DMS 273 treated with DMSO at 0.1 percent for 48 hours (cell line): ENCODE results near the gene ZNF280C.
"Not testable (repeated sequence)": the region's sequence is repeated elsewhere in the genome, so short reads cannot be mapped to it uniquely, and the experiment has no call there.

Experiments
- DNase-seq: peaks from one replicate; lab custom pipeline; 2025; lab: John Stamatoyannopoulos, UW

The ZNF280C gene

DNA sequence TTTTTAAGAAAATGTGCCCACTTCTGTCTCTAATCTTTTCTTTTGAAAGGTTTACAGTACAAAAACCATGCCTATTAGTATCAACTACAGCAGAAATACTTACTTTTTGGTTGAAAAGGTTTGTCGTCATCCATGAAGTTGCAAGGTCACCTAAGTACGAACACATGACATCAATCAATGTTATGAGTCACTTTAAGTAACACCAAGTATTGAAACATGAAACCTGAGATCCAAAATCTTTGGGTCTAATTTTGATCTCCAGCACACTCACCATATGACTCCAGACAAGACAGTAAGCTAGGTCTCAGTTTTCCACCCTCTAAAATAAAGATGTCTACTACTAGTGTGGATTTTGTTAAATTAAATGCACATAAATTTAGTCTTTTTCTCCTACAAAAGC is 8.4 kb downstream of the ZNF280C start:
- DNase-seq = no peak

GRCh38 chrX:130253916-130254315 is 14.8 kb downstream of the ZNF280C start:
- DNase-seq = peak; percentile 51

DNA sequence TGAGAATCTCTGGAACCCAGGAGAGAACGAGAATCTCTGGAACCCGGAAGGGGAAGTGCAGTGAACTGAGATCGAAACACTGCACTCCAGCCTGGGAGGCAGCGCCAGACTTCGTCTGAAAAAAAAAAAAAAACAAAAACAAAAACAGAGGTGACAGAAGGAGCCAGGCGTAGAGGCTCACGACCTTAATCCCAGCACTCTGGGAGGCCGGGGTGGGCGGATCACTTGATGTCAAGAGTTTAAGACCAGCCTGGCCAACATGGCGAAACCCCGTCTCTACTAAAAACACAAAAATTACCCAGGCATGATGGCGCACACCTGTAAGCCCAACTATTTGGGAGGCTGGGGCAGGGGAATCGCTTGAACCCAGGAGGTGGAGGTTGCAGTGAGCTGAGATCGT is 17.0 kb downstream of the ZNF280C start:
- DNase-seq = no peak

- DNase-seq = no peak
These were observed 20.7 kb downstream of the ZNF280C start for GRCh38 chrX:130247996-130248395.

DNA sequence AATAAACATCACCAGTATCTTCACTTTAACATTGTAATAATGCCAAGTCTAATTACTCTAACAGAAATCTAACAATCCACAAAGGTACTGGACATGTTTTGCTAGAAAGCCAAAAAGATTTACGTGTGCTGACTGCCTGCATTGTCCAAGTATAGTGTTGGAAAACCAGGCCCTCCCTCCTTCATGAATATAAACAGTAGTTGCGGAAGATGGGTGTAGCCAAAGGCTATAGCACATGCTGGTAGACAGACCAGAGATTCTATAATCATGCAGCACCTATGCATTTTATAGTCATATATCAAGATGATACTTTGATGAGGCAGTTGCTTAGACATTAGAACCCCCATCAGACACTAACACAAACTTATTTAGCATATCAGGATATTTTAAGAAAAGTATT is 22.6 kb downstream of the ZNF280C start:
- no peak for DNase-seq

DNA sequence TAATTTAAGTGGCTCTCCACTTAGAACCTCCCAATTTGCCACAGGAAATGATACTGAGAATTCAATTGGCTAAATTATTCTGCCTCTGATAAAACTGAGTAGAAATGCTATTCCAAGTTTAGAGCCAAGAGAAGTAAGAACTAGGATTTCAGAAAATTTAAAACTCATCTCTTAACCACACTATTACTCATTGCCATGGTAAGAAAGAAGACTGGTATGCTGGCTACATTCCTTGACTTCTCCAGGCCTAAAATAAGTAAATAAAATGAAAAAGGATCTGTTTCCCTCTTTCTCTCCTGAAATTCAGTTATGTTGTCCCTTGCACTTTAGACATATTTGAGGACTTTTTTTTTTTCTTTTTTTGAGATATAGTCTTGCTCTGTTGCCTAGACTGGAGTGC is 23.3 kb downstream of the ZNF280C start:
- no peak for DNase-seq

DNA sequence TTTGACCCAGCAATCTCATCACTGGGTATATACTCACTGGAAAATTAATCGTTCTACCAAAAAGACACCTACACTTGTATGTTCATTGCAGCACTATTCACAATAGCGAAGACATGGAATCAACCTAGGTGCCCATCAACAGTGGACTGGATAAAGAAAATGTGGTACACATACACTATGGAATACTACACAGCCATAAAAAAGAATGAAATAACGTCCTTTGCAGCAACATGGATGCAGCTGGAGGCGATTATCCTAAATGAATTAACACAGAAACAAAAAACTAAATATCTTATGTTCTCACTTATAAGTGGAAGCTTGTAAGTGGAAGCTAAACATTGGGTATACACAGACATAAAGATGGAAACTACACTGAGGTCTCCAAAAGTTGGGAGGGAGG is 37.5 kb downstream of the ZNF280C start:
- not testable (repeated sequence) for DNase-seq

GRCh38 chrX:130228871-130229270 is 39.8 kb downstream of the ZNF280C start:
- no peak for DNase-seq

DNA sequence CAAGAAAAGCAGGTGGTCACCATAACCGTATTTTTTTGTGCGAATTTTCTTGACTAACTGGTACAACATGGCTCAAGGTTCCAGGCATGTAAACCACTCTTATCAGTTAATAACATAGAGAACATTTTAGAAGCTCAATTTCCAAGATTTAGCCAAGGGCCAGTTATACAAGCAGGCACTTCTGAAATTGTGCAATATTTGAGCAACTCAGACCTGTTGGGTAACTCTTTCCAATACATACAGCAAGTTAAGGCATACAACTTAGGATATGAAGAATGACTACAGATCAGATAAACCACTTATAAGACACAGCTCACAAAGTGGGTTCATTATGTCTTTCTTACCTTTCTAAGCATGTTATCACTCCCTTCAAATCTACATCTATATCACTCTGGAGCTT is 43.9 kb downstream of the ZNF280C start:
- DNase-seq = no peak

DNA sequence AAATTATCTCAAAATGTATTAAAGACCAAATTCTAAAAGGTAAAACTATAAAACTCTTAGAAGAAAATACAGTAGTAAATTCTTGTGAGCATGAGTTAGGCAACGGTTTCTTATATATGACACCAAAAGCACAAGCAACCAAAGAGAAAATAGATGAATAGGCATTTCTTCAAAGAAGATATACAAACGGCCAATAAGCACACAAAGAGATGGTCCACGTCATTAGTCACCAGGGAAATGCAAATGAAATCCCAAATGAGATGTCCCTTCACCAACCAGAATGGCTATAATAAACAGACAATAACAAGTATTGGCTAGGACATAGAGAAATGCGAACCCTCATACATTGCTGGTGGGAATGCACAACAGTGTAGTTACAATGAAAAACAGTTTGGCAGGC is 52.4 kb downstream of the ZNF280C start:
- DNase-seq = no peak

- DNase-seq = no peak
These were observed 55.3 kb downstream of the ZNF280C start for GRCh38 chrX:130213376-130213775.

DNA sequence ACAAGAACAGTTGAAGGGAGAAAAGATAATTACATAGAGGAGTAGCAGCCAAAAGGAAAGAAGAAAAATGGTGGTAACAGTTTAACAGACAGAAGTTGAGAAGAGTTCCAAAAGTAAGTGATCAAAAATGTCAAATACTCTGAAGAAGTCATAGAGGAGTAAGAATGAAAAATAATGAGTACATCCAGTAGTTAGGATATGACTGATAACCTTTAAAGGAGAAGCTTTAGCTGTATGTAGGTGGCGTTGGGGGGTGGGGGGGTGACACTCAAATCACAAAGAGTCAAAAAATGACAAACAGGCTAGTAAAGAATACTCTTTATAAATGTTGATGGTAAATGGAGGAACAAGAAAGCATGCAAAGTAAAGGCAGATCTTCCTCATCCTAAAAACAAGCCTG is 56.3 kb downstream of the ZNF280C start:
- no peak for DNase-seq

DNA sequence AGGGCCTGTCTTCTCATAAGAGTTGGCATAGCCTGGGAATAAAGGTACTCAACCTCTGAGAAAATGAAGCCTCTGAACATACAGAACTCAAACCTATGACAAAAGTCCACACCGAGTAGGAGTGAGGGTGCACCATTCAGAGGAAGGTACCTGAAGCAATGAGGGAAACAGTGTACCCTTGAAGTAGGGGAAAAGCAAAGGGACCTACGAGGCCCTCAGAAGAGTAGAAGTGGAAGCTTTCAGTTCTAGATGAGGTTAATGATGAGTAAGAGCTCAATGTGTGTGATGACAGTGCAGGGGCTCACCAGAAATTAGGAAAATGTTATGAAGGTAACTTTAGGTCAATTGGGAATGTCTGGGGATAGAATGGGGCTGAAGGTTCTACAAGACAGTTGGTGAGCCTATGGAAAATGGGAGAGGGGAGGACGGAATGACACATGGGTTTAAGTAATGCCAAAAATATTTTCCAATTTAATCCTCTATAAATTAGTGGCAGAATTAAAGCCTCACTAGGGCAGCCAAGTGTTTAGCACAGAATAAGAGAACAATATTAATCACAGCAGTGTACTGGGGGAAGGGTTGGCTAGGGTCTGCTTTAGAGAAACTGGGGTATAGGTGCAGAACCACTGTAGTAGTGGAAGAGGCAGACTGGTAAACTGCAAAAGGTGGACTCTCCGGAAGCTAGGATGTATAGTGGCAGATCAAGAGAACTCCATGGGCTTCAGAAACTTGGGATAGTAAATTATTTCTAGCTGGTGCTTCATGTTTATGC is 57.1 kb downstream of the ZNF280C start:
- no peak for DNase-seq

- DNase-seq = no peak
These were observed 64.1 kb downstream of the ZNF280C start for GRCh38 chrX:130204647-130205046.

DNA sequence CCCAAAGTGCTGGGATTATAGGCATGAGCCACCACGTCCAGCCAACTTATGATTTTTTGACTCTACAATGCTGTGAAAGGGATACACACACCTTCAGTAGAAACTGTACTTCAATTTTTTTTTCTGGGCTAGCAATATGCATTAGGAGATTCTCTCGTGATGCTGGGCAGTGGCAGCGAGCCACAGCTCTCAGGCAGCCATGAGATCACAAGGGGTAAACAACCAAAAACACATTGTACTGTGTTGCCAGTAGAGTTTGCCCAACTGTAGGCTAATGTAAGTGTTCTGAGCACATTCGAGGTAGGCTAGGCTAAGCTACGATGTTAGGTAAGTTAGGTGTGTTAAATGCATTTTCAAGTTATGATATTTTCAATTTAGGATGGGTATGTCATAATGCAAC is 71.2 kb downstream of the ZNF280C start:
- no peak for DNase-seq

DNA sequence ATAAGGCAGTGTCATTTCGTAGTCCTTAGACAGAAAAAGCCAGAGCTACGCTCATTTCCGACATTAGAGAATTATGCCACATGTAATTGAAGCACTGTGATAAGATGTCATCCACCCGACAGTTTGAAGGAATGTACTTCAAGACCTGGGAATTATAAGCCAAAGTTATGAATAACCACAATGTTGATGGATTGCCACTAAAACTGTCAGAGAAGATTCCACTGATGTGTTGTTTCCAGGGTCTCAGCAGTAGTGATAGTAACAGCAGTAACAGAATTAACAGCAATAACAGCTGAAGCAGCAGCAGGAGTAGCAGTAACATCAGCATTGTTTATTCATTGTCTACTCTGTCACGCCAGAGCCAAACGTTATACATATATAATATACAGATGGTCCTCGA is 72.2 kb downstream of the ZNF280C start:
- DNase-seq = no peak

- no peak for DNase-seq
These were observed 77.9 kb downstream of the ZNF280C start for GRCh38 chrX:130190801-130191200.

DNA sequence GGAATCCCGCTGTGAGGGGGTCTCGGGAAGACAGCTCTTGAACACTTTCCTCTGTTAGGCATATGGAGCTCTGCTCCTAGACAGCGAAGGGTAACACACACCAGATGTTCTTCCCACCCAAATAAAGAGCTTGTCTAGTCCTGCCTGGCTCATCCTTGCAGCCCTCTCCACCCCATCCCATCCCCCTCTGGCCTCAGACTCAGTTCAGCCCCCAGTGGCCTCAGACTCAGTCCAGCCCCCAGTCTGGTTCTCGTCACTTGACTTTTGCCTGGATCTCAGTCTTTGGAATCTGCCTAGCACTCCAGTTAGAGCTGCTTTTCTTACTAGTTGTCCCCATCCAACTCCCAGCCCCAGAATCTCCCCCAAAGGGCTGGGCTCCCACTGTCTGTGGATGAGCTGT is 82.0 kb downstream of the ZNF280C start:
- DNase-seq = no peak

GRCh38 chrX:130184857-130185256 is 83.8 kb downstream of the ZNF280C start:
- DNase-seq = no peak

GRCh38 chrX:130184168-130184567 is 84.5 kb downstream of the ZNF280C start:
- DNase-seq = no peak

- no peak for DNase-seq
These were observed 89.0 kb downstream of the ZNF280C start for GRCh38 chrX:130179579-130180215.

GRCh38 chrX:130179170-130179569 is 89.5 kb downstream of the ZNF280C start:
- no peak for DNase-seq

- DNase-seq = no peak
These were observed 91.8 kb downstream of the ZNF280C start for GRCh38 chrX:130176942-130177341.

DNA sequence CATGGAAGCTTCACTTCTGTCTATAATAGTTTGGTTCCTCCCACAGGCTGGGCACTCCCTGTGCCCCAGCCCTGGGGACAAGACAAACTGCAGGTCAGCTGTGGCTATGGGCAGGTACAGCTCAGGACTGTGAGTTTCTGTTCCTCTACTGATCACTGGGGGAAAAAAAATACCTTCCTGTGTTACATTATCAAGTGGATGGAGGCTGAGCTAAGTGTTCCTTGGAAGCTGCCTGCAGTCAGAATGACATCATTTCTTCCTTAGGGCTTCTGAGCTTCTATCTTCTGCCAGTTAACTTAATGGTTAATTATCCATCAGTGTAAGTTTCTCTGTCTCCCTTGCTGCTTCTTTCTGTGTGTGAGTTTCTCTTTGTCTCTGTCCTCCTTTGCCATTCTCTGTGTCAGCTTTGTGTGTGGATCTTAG is 92.3 kb downstream of the ZNF280C start:
- DNase-seq = no peak
